GM21576 (cell line): Measurements from ENCODE around the gene CTNNBIP1.

Experiments
- ATAC-seq: cut with Tn5 transposase; IDR thresholded peaks from one replicate; pipeline ENCODE4 v1.9.1; 2021; ENCODE audit warnings: mild to moderate bottlenecking, moderate library complexity; ENCODE audit not compliant: unreplicated experiment

Gene CTNNBIP1

GRCh38 chr1:9838946-9839345 is 71.1 kb downstream of the CTNNBIP1 start:
- no peak for ATAC-seq

- ATAC-seq, result no peak
Observed at GRCh38 chr1:9836632-9836960, 73.5 kb downstream of the CTNNBIP1 start.

- ATAC-seq, result no peak
Observed at GRCh38 chr1:9835758-9836631, 74.1 kb downstream of the CTNNBIP1 start.

- ATAC-seq, result no peak
Observed at GRCh38 chr1:9835404-9835757, 74.7 kb downstream of the CTNNBIP1 start.

- no peak for ATAC-seq
Observed at GRCh38 chr1:9833632-9834031, 76.4 kb downstream of the CTNNBIP1 start.

- no peak for ATAC-seq
Observed at GRCh38 chr1:9827558-9828185, 82.4 kb downstream of the CTNNBIP1 start.

GRCh38 chr1:9826616-9827015 is 83.5 kb downstream of the CTNNBIP1 start:
- no peak for ATAC-seq

- ATAC-seq, result no peak
Observed at GRCh38 chr1:9826087-9826486, 84.0 kb downstream of the CTNNBIP1 start.

- ATAC-seq, result no peak
Observed at GRCh38 chr1:9825093-9826074, 84.7 kb downstream of the CTNNBIP1 start.

- ATAC-seq, result no peak
Observed at GRCh38 chr1:9824702-9825089, 85.4 kb downstream of the CTNNBIP1 start.

- ATAC-seq, result no peak
Observed at GRCh38 chr1:9823943-9824701, 85.9 kb downstream of the CTNNBIP1 start, which contains the start of gene CLSTN1. TSS of gene CLSTN1 (minus strand) at chr1:9823965. CDS start at chr1:9823733, 232 bp downstream.

- ATAC-seq, result no peak
Observed at GRCh38 chr1:9823693-9823942, 86.5 kb downstream of the CTNNBIP1 start.

- no peak for ATAC-seq
Observed at GRCh38 chr1:9822897-9823692, 87.0 kb downstream of the CTNNBIP1 start.

- no peak for ATAC-seq
Observed at GRCh38 chr1:9822490-9822889, 87.6 kb downstream of the CTNNBIP1 start.

GRCh38 chr1:9821710-9822109 is 88.4 kb downstream of the CTNNBIP1 start:
- no peak for ATAC-seq

- no peak for ATAC-seq
Observed at GRCh38 chr1:9820521-9820920, 89.5 kb downstream of the CTNNBIP1 start.

- no peak for ATAC-seq
Observed at GRCh38 chr1:9817734-9818133, 92.3 kb downstream of the CTNNBIP1 start.

- ATAC-seq, result no peak
Observed at GRCh38 chr1:9816199-9816598, 93.9 kb downstream of the CTNNBIP1 start.

- no peak for ATAC-seq
Observed at GRCh38 chr1:9815150-9815549, 94.9 kb downstream of the CTNNBIP1 start.

- no peak for ATAC-seq
Observed at GRCh38 chr1:9814619-9815018, 95.5 kb downstream of the CTNNBIP1 start.
